ENCODE data around the gene VPS13D. TPM values are rescaled to one million over a fixed set of nuclear protein-coding genes. Genes with fewer than 3 reads are reported as not detected.

VPS13D gene
- total RNA-seq, 1 donor from 2014 or later = 13.8 TPM

DNA sequence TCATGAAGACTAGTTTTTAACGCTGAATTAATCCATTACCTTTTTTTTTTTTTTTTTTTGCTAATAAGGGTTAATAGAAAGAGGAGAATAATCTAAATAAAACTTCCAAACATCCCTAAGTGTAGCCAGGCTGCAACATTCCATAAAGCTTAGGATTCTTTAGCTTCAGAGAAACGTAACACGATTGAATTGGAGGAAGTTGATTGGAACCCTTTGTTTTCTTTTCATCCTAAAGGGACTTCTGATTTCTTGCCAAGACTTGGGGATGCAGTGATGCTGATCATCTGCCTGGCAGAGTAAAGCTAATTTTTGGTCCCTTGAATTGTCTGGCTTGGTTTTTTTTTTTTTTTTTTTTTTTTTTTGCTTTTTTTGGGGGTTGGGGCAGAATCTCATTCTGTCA lies 142.9 kb downstream of the VPS13D start:
- TF ChIP-seq, protein P1, sequence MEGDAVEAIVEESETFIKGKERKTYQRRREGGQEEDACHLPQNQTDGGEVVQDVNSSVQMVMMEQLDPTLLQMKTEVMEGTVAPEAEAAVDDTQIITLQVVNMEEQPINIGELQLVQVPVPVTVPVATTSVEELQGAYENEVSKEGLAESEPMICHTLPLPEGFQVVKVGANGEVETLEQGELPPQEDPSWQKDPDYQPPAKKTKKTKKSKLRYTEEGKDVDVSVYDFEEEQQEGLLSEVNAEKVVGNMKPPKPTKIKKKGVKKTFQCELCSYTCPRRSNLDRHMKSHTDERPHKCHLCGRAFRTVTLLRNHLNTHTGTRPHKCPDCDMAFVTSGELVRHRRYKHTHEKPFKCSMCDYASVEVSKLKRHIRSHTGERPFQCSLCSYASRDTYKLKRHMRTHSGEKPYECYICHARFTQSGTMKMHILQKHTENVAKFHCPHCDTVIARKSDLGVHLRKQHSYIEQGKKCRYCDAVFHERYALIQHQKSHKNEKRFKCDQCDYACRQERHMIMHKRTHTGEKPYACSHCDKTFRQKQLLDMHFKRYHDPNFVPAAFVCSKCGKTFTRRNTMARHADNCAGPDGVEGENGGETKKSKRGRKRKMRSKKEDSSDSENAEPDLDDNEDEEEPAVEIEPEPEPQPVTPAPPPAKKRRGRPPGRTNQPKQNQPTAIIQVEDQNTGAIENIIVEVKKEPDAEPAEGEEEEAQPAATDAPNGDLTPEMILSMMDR (conservative IDR thresholded peaks at IDR 0.05; ENCODE audit: low read depth, low read length) = no peak
- DNase-seq (ENCODE audit: low read depth) = no peak
- H3K4me3 ChIP-seq (ENCODE audit: low read depth, low read length) = no peak overlapping the region

DNA sequence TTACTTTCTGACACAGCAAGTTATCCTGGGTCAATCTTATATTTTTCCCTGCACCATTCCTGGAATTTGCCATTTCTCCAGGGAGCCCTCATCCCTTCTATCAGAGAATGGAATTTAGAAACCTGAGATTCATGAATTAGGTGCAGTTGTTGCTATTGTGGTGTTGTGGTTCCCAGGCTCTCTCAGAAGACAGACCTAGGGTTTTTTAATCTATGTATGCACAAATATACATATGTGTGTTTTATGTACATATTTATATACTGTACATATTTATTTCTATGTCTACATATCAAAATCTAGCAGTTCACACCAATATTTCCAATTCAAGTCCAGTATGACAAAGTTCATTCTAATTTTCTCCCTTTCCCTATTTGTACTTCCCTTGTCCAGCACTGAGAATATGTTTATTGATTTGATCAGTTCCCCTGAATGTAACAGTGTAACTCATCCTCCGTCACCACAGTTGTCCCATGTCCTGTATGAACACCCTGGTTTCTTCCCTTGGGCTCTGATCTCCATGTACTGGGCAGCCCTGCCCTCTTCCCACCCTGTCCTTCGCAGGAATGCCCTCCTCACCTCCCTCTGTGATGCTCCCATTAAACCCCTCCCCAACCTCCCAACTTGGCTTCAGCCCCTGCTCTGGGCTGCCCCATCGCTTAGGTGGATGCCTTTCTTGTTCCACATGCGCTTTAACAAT lies 145.5 kb downstream of the VPS13D start:
- H3K4me3 ChIP-seq (ENCODE audit: low read depth, low read length) = no peak overlapping the region
- DNase-seq (ENCODE audit: low read depth) = no peak
- TF ChIP-seq, protein P1 (conservative IDR thresholded peaks at IDR 0.05; ENCODE audit: low read depth, low read length) = no peak

DNA sequence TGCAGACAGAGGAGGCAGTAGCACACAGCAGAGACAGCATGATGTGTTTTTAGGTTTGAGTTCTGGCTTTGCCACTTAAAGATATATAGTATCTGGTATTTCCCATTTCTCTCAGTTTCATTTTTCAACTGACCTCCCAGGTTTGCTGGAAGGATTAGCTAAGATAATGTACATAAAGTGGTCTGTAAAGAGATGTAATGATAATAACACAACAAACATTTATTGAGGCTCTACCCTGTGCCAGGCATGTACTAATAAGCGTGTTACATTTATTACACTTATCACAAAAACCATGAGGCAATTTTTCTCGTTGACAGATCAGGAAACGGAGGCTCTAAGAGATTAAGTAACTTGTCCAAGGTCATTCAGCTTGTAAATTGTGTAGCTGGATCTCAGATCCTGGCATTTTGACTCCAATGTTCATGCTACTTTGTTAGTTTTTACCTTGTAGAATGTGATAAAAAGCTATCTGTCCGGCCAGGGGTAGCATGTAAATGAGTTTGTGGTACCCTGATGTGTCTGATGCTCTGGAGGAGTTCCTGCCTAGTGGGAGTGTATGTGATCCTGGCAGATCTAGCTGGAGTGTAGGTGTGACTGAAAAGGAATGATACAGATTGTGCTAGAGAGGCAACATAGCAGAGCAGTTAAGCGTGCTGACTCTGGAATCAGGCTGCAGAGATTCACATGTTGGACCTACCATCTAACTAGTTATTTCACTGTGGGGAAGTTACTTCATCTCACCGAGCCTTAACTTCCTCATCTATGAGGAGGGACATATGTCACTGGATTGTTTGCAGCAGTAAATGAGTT lies 146.6 kb downstream of the VPS13D start:
- DNase-seq (ENCODE audit: low read depth) = no peak
- no peak overlapping the region for H3K4me3 ChIP-seq (ENCODE audit: low read depth, low read length)
- TF ChIP-seq, protein P1 (conservative IDR thresholded peaks at IDR 0.05; ENCODE audit: low read depth, low read length) = no peak

DNA sequence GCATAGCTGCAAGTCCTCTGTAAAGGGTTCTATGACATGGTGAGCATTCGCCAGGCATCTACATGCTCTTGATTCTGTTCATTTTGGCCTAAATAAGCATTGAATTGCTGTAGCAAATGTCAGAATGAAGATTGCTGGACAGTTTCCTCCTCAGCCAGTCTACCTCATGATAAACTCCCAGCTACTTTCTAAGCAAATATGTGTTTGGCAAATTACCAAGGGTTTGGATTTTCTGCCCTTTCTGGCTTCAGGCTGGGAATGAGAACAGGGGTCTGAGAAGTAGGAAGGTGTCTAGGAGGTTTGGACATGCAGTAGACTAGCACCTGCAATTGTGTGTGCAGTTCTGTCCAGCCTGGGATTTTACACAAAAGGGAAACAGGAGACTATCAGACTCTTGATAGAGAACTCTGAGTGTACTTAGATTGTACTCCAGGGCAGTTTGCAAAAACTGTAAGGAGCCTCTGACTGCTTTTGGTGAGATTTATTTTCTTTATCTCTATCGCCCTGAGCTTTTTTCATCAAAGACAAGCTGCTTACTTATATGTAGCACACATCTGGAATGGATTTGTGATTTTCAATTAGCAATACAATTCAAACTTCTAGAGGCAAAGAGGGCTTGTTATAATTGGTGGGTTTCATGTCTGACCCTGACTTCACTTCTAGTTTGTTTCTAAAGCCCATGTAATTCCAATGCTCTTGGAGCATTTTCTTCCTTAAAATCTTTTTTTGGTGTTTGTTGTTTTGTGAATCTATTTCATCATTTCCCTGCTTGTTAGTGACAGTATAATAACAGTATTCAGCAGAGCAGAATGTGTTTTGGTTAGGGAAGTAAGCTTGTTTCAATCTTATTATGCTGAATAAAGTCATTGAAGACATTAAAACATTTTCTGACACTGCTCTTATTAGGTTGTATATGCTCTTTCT lies 150.8 kb downstream of the VPS13D start:
- TF ChIP-seq, protein P1 (conservative IDR thresholded peaks at IDR 0.05; ENCODE audit: low read depth, low read length) = no peak
- no peak overlapping the region for H3K4me3 ChIP-seq (ENCODE audit: low read depth, low read length)
- DNase-seq (ENCODE audit: low read depth) = no peak

DNA sequence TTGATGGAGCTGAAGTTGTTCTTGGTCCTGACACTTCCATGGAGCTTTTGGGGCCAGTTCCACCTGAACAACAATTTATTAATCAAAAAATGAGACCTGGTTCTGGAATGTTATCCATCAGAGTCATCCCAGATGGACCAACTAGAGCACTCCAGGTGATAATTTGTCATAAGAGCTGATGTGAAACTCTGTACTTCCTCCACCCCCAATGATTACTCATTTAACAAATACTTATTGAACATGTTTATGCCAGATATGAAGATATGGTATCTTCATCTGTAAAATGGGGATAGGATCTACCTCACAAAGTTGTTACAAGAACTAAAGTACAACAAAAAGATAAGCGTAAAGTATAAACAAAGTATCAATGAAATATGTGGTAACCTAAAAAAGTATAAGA lies 153.2 kb downstream of the VPS13D start:
- no peak for DNase-seq (ENCODE audit: low read depth)
- H3K4me3 ChIP-seq (ENCODE audit: low read depth, low read length) = no peak overlapping the region
- TF ChIP-seq, protein P1 (conservative IDR thresholded peaks at IDR 0.05; ENCODE audit: low read depth, low read length) = no peak

DNA sequence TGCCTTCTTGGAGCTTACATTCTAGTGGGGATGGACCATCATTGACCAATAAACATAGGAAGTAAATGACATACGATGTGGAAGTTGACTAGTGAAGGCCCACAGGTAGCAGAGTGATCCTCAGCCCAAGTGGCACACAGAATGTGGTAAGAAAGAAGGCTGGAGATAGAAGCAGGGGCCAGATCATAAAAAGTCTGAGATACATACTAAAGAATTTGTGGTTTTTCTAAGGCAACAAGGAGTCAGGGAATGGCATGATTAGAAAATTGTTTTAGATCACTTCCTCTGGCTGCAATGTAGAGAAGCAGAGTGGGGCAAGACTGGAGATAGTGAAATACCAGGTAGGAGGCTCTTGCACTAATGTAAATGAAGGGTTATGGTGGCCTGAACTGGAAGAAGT lies 154.0 kb downstream of the VPS13D start:
- TF ChIP-seq, protein P1 (conservative IDR thresholded peaks at IDR 0.05; ENCODE audit: low read depth, low read length) = no peak
- DNase-seq (ENCODE audit: low read depth) = no peak
- H3K4me3 ChIP-seq (ENCODE audit: low read depth, low read length) = no peak overlapping the region
